Duodenal mucosa (tissue), 2 donors: ENCODE data around the gene BAZ1A.

Experiments used
- H3K27ac ChIP-seq: one replicate; pipeline ENCODE4 v1.7.0; 2013; ENCODE audit warnings: low read depth, low read length
- H3K27me3 ChIP-seq, 2 donors: one replicate each; pipeline ENCODE4 v1.7.0; 2013; ENCODE audit warnings: low read length in 2 of 2, control low read depth in 1 of 2; ENCODE audit not compliant: insufficient read depth in 2 of 2, control insufficient read depth in 1 of 2
- H3K36me3 ChIP-seq, 2 donors: one replicate each; pipeline ENCODE4 v1.7.0; 2013; ENCODE audit warnings: low read length in 2 of 2, control low read depth in 1 of 2; ENCODE audit not compliant: insufficient read depth in 2 of 2, control insufficient read depth in 1 of 2
- H3K4me1 ChIP-seq, 2 donors: one replicate each; pipeline ENCODE4 v1.7.0; 2013; ENCODE audit warnings: low read length in 2 of 2, control low read depth in 1 of 2; ENCODE audit not compliant: insufficient read depth in 2 of 2, control insufficient read depth in 1 of 2
- H3K4me3 ChIP-seq, 2 donors: one replicate each; pipeline ENCODE4 v1.7.0; 2013; ENCODE audit warnings: low read length in 2 of 2, low read depth in 1 of 2
- H3K9ac ChIP-seq, 2 donors: one replicate each; pipeline ENCODE4 v1.7.0; 2013; ENCODE audit warnings: low read length in 2 of 2, low read depth in 1 of 2
- H3K9me3 ChIP-seq, 2 donors: one replicate each; pipeline ENCODE4 v1.7.0; 2013; ENCODE audit warnings: low read length in 2 of 2, control low read depth in 1 of 2; ENCODE audit not compliant: control insufficient read depth in 1 of 2

The BAZ1A gene

DNA sequence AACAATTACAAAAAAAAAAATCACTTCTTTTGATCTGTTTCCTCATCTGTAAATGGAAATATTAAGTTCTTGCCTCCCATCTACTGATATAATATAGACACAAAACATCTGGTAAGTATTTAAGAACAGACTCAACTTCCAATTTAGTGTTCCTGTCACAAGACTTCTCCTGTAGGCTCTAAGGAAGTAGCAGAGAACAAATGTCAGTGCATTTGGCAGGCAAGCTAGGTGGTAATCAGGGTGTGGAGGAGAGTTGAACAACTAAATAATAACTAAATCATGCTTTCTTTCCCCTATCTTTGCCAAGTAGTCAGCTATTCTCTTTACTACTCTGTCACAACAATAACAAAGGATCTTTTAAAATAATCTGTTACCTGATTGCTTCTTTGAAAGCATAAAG lies 22.1 kb downstream of the BAZ1A start:
- Histone ChIP-seq H3K4me3 (no peak overlapping the region), H3K27ac (no peak overlapping the region), H3K27me3 (no peaks in the 10 kb centered on the region), H3K9ac (no peak overlapping the region), H3K36me3 (peaks cover 2 to 29% of the 10 kb centered on the region in 2 donors), H3K9me3 (no peaks in the 10 kb centered on the region), H3K4me1 (no peaks in the 10 kb centered on the region)

DNA sequence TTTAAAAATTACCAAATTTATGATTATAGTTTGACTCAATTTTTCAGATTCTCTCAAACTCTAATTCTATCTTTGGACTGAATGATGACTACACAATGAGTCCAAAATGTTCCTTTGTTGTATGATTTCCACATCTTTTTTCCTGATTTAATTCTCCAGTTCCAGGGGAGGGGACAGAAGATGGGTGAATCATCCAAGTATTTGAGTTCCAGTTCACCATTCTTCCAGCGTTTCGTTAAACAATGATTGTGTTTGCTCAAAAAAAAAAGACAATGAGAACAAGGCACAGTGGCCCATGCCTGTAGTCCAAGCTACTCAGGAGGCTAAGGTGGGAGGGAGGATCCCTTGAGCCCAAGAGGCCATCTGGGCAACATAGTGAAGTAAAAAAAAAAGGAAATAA lies 23.8 kb downstream of the BAZ1A start:
- H3K9ac ChIP-seq, result no peak overlapping the region
- H3K36me3 ChIP-seq, result peaks cover 2 to 21% of the 10 kb centered on the region in 2 donors
- H3K27me3 ChIP-seq, result no peaks in the 10 kb centered on the region
- no peak overlapping the region for H3K27ac ChIP-seq
- H3K4me1 ChIP-seq, result no peaks in the 10 kb centered on the region
- H3K4me3 ChIP-seq, result no peak overlapping the region
- no peaks in the 10 kb centered on the region for H3K9me3 ChIP-seq

GRCh38 chr14:34845869-34846268 lies 29.3 kb downstream of the BAZ1A start:
- no peak overlapping the region for H3K27ac ChIP-seq
- H3K36me3 ChIP-seq, result peaks cover 2 to 5% of the 10 kb centered on the region in 2 donors

DNA sequence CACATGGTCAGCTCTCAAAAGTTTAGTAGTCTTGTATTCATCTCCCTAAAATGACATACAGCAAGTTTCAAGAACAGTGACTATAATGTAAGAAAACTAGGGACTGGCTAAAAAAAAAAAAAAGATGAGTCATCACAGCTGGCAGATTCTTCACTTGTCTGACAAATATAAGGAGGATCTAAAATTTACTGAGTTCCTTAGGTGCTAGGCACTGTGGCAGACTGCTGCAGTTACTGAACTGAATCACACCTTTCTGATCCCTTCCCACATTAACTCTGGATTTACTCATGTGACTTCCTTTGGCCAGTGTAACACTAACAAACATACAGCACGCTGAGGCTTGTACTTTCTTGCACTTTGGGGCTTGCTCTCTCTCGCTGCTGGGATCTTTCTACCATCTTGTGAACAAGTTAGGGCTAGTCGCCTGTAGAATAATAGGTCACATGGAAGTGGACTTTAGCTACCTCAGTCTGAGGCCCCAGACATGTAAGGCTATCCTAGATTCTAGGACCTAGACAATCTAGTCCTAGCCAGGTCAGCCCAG lies 32.1 kb downstream of the BAZ1A start:
- Histone ChIP-seq H3K9me3 (no peaks in the 10 kb centered on the region), H3K27ac (no peak overlapping the region), H3K4me1 (no peaks in the 10 kb centered on the region), H3K4me3 (no peak overlapping the region), H3K36me3 (no peaks in the 10 kb centered on the region), H3K27me3 (no peaks in the 10 kb centered on the region), H3K9ac (no peak overlapping the region)

More at GRCh38 chr14:34845869-34846268, 29.3 kb downstream of the BAZ1A start:
- no peak overlapping the region for H3K4me3 ChIP-seq
- H3K4me1 ChIP-seq, result no peaks in the 10 kb centered on the region
- no peaks in the 10 kb centered on the region for H3K27me3 ChIP-seq
- no peaks in the 10 kb centered on the region for H3K9me3 ChIP-seq
- no peak overlapping the region for H3K9ac ChIP-seq

GRCh38 chr14:34837801-34838322 lies 37.3 kb downstream of the BAZ1A start:
- Histone ChIP-seq H3K4me1 (peaks cover 3 to 9% of the 10 kb centered on the region in 2 donors), H3K36me3 (no peaks in the 10 kb centered on the region), H3K4me3 (no peak overlapping the region), H3K9ac (no peak overlapping the region), H3K27me3 (no peaks in the 10 kb centered on the region), H3K27ac (no peak overlapping the region), H3K9me3 (no peaks in the 10 kb centered on the region)

DNA sequence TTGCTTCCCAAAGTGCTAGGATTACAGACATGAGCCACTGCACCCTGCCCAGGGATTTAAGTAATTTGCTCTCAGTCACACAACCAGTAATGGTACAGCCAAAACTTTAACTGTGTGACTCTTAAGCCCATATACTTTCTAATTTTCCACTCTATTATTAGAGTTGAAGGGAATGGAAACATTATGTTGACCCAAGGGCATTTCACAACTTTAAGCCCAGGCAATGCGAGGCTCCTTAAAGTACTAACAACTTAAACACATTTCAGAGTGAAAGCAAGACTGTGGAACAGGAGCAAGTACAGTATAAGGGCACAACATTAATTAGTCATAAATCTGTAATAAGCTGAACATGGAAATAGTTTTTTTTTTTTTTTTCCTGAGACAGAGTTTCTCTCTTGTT lies 39.8 kb downstream of the BAZ1A start:
- no peak overlapping the region for H3K27ac ChIP-seq
- peaks cover 3 to 9% of the 10 kb centered on the region in 2 donors for H3K4me1 ChIP-seq

DNA sequence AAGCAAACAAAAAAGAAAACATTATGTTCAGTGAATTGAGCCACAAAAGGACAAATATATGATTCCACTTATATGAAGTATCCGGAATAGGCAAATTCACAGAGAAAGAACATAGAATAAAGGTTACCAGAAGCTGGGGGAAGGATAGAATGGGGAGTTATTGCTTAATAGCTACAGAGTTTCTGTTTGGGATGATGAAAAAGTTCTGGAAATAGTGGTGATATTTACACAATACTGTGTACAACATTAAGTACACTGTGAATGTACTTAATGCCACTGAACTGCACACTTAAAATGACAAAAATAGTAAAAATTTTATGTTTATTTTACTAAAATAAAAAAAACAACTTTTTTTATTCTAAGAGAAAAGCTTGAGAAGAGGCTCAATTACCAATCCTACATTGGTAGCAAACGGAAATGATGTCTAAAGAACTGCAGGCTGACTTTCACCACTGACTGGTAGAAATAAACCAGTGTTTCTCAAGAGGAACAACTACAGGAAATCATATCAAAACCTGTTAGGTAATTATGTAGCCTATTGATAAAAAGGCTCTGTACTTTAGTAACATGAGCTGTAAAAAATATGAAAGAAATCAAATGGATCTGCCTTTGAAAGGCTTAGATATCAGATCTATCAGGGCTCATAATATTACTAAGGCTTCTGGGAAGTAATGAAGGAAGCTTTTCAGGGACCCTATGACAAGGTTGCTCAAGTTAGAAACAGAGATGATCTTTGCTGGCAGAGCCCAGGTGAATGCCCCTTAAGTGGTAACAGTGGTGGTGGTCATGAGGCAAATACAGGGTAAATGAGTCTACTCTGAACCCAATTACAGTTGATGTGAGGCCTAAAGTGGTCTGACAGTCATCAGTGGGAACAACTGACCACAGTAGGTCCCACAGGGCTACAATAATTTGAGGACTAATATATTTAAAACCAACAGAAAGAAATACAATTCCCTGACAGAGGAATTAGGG lies 41.3 kb downstream of the BAZ1A start:
- no peak overlapping the region for H3K27ac ChIP-seq
- H3K9me3 ChIP-seq, result no peaks in the 10 kb centered on the region
- no peak overlapping the region for H3K4me3 ChIP-seq
- no peaks in the 10 kb centered on the region for H3K27me3 ChIP-seq
- peaks cover 3 to 9% of the 10 kb centered on the region in 2 donors for H3K4me1 ChIP-seq
- H3K9ac ChIP-seq, result no peak overlapping the region
- no peaks in the 10 kb centered on the region for H3K36me3 ChIP-seq

More for the DNA sequence above, 39.8 kb downstream of the BAZ1A start:
- Histone ChIP-seq H3K36me3 (no peaks in the 10 kb centered on the region), H3K9ac (no peak overlapping the region), H3K27me3 (no peaks in the 10 kb centered on the region), H3K9me3 (no peaks in the 10 kb centered on the region), H3K4me3 (no peak overlapping the region)

GRCh38 chr14:34826661-34827060 lies 48.5 kb downstream of the BAZ1A start:
- no peaks in the 10 kb centered on the region for H3K27me3 ChIP-seq
- H3K9ac ChIP-seq, result no peak overlapping the region
- H3K27ac ChIP-seq, result no peak overlapping the region
- H3K9me3 ChIP-seq, result no peaks in the 10 kb centered on the region
- peaks cover 0 to 26% of the 10 kb centered on the region in 2 donors for H3K36me3 ChIP-seq
- H3K4me3 ChIP-seq, result no peak overlapping the region
- no peaks in the 10 kb centered on the region for H3K4me1 ChIP-seq

DNA sequence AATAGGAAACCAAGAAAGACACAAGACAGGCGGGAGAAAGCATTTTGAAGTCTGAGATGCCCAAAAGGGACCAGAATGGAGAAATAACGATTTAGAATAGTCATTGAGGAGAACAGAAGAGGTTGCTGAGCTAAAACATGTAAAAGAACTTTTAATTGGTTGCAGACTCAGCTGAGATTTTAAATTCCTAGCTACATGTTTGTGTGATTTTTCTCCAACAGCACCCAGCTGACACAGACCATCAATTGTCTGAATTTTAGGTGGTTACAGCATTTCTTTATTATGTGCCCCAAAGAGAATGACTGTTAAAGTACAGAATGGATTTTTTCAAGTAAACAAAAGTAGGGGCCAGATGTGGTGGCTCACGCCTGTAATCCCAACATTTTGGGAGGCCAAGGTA lies 50.3 kb downstream of the BAZ1A start:
- H3K27me3 ChIP-seq, result no peaks in the 10 kb centered on the region
- H3K4me1 ChIP-seq, result no peaks in the 10 kb centered on the region
- H3K27ac ChIP-seq, result no peak overlapping the region
- H3K36me3 ChIP-seq, result peaks cover 0 to 31% of the 10 kb centered on the region in 2 donors
- no peak overlapping the region for H3K4me3 ChIP-seq
- no peaks in the 10 kb centered on the region for H3K9me3 ChIP-seq
- H3K9ac ChIP-seq, result no peak overlapping the region

DNA sequence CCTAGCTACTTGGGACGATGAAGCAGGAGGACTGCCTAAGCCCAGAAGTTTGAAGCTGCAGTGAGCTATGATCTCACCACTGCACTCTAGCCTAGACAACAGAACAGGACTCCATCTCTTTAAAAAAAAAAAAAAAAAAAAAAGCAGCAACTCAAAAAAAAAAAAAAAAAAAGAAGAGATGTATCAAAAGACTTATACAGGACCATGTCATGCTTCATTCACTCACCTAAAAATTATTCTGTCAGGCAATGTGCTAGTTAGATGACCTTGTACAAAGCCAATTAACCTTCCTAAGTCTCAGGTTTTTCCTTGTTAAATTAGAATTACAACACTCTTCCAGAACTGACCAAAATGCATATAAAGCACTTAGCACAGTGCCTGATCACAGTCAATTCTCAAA lies 50.9 kb downstream of the BAZ1A start:
- Histone ChIP-seq H3K4me1 (no peaks in the 10 kb centered on the region), H3K27ac (no peak overlapping the region), H3K9ac (no peak overlapping the region), H3K27me3 (no peaks in the 10 kb centered on the region), H3K36me3 (peaks cover 0 to 35% of the 10 kb centered on the region in 2 donors), H3K4me3 (no peak overlapping the region), H3K9me3 (no peaks in the 10 kb centered on the region)
